C4-2B (cell line): ENCODE results near the gene SLC6A13.
A peak's percentile ranks its signal among the peaks of the same experiment; 100 is the strongest.
"Not testable (repeated sequence)": the region's sequence is repeated elsewhere in the genome, so short reads cannot be mapped to it uniquely, and the experiment has no call there.

ENCODE experiments used
- H3K27ac ChIP-seq: fragments of 450-650 bp; 2 replicates; pipeline ENCODE4 v1.5.1; 2017
- CTCF ChIP-seq: fragments of 450-650 bp; conservative IDR thresholded peaks from 2 replicates; pipeline ENCODE4 v1.5.1; 2017; ENCODE audit warnings: mild to moderate bottlenecking
- ZFX ChIP-seq: fragments of 450-650 bp; IDR thresholded peaks from 2 replicates; pipeline ENCODE4 v1.6.1; 2017

The SLC6A13 gene

GRCh38 chr12:262817-263216 lies at the start of gene SLC6A13:
TSS of gene SLC6A13 (minus strand) at chr12:262836. CDS start at chr12:260052, 2,784 bp downstream.
- no peak within 1 kb of the TSS for H3K27ac ChIP-seq
- no peak for TF ChIP-seq ZFX
- TF ChIP-seq CTCF = no peak

GRCh38 chr12:308511-308910 lies 45.9 kb upstream of the SLC6A13 start:
- no peak for TF ChIP-seq CTCF
- TF ChIP-seq ZFX = no peak
- no peak overlapping the region for H3K27ac ChIP-seq

- TF ChIP-seq ZFX = no peak
- no peak for TF ChIP-seq CTCF
- peak overlapping the region; percentile 25 for H3K27ac ChIP-seq
Measured at GRCh38 chr12:307406-307805, 44.8 kb upstream of the SLC6A13 start.

DNA sequence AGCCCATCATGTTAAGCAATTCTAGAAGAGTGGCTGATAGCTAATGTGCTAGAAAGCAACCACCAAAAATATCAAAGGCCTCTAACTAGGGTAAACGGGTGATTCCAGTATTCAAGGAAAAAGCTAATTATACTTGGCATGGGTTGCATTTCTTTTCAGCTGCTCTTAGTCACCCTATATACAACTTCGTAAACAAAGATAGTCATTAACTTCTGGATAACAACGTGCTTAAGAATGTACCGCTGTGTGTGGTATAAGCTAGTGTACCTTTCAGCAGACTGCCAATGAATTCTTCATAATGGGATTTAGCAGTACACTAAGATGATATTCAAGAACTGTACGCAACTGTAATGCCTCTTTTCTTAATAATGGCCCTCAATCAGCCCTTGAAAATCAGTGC lies 42.2 kb upstream of the SLC6A13 start:
- TF ChIP-seq ZFX (no peak), CTCF (no peak)
- no peak overlapping the region for H3K27ac ChIP-seq

DNA sequence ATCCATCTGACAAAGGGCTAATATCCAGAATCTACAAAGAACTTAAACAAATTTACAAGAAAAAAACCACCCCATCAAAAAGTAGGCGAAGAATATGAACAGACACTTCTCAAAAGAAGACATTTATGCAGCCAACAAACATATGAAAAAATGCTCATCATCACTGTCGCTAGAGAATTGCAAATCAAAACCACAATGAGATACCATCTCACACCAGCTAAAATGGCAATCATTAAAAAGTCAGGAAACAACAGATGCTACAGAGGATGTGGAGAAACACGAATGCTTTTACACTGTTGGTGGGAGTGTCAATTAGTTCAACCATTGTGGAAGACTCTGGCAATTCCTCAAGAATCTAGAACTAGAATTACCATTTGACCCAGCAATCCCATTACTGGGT lies 40.1 kb upstream of the SLC6A13 start:
- not testable (repeated sequence) for H3K27ac ChIP-seq

DNA sequence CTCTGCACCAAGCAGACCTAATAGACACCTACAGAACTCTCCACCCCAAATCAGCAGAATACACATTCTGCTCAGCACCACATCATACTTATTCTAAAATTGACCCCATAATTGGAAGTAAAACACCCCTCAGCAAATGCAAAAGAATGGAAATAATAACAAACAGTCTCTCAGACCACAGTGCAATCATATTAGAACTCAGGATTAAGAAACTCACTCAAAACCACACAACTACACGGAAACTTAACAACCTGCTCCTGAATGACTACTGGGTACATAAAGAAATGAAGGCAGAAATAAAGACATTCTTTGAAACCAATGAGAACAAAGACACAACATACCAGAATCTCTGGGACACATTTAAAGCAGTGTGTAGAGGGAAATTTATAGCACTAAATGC lies 37.5 kb upstream of the SLC6A13 start:
- H3K27ac ChIP-seq = not testable (repeated sequence)

DNA sequence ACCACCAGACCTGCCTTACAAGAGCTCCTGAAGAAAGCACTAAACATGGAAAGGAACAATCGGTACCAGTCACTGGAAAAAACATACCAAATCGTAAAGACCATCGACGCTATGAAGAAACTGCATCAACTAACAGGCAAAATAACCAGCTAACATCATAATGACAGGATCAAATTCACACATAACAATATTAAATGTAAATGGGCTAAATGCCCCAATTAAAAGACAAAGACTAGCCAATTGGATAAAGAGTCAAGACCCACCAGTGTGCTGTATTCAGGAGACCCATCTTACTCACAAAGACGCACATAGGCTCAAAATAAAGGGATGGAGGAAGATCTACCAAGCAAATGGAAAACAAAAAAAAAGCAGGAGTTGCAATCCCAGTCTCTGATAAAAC lies 36.9 kb upstream of the SLC6A13 start:
- H3K27ac ChIP-seq = not testable (repeated sequence)

- not testable (repeated sequence) for H3K27ac ChIP-seq
Measured at GRCh38 chr12:298059-298458, 35.4 kb upstream of the SLC6A13 start.

GRCh38 chr12:295132-295531 lies 32.5 kb upstream of the SLC6A13 start:
- TF ChIP-seq CTCF (no peak), ZFX (no peak)

GRCh38 chr12:293199-293598 lies 30.6 kb upstream of the SLC6A13 start:
- H3K27ac ChIP-seq = no peak overlapping the region
- no peak for TF ChIP-seq CTCF
- TF ChIP-seq ZFX = no peak

More at GRCh38 chr12:295132-295531, 32.5 kb upstream of the SLC6A13 start:
- no peak overlapping the region for H3K27ac ChIP-seq
